ENCODE measurements around the gene LAD1. TPM values are rescaled to one million over a fixed set of nuclear protein-coding genes. Genes with fewer than 3 reads are reported as not detected.
A peak's percentile ranks its signal among the peaks of the same experiment; 100 is the strongest.

The LAD1 gene
- total RNA-seq, 1 donor from 2014 or later = 12.4 TPM

DNA sequence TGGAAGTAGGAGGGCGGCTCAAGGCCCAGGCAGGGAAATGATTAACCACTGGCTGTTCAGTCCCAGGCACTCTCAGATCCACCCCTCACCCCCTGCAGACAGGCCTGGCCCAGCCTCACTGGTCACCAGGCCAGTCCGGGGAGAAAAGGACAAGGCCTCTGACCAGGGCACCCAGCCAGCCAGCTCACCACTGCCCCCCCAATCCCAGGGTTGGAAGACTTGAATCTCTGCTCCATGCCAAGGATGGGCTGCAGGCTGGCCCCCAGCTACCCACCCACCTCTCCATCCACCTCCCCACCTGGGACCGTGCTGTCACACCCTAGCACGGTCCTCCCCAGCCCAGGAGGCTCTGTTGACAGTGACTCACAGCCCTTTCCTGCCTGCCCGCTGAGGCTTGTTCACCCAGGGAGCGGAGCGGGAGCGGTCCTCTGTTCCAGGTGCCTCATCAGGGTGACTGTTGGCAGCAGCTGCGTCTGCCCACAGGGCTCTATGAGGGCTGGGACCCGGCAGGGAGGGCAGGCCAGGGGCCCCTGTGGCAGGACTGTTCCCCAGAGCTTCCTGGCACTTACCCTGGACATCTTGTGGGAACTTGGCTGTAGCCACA is 2.2 kb downstream of the LAD1 start:
- no peak for DNase-seq (ENCODE audit: low spot score)
- intact Hi-C loops (cut with DNase I) = no loop called here

DNA sequence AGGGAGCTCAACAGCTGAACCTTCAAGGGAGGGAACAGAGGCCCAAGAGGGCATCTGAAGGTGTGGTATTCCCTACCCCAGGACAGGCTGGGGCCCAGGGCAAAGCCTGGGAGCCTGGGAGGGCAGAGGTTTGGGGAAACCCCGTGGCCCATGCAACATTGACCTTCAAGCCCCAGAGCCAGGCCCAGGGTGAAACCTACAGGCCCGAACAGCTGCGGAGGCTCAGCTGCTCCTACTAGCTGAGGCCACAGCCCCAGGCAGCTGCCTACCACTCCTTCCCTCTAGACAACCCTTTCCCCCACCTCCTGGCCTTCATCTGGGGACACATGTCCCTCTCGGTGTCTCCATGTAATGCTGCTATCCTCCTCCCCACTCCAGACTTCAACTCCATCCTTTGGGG is 3.2 kb downstream of the LAD1 start:
- intact Hi-C loops (cut with DNase I) = no loop called here
- no peak for DNase-seq (ENCODE audit: low spot score)

DNA sequence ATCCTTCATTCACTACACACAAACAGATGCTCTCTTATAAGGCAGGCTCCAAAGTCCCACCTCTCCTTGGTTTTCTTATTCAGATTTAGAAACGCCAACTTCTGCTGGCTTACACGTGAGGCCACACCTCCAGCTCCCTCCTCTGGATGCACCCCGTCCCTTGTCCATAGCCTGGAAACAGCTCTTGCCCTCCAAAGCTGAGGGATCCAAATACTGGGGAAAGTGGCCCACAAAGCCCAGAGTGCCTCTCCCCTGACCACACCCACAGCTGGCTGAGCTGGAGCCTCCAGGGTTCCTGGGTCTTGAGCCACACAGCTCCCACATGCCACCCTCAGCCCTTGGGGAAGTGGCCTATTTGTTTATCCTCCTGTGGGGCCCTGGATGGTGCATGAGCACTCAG is 4.5 kb downstream of the LAD1 start:
- DNase-seq (ENCODE audit: low spot score) = no peak
- intact Hi-C loops (cut with DNase I) = no loop called here

DNA sequence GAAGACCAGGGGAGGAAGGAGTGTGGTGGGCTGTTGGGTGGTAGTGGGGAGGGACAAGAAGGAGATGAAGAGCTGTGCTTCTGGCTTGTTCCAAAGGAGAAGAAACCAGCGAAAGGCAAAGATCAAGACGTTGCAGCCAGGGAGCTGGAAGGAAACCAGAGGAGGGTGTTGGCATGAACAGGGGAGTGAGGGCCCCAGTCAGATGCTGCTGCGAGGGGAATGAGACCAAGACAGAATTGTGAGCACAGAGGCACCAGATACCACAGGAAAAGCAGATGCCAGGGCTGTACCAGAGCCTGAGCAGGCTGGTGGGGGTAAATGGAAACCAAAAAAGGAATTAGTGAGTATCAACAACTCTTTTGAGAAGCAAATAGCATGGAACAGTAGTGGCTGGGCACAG is 6.0 kb downstream of the LAD1 start:
- DNase-seq (ENCODE audit: low spot score) = no peak
- intact Hi-C loops (cut with DNase I) = no loop called here

DNA sequence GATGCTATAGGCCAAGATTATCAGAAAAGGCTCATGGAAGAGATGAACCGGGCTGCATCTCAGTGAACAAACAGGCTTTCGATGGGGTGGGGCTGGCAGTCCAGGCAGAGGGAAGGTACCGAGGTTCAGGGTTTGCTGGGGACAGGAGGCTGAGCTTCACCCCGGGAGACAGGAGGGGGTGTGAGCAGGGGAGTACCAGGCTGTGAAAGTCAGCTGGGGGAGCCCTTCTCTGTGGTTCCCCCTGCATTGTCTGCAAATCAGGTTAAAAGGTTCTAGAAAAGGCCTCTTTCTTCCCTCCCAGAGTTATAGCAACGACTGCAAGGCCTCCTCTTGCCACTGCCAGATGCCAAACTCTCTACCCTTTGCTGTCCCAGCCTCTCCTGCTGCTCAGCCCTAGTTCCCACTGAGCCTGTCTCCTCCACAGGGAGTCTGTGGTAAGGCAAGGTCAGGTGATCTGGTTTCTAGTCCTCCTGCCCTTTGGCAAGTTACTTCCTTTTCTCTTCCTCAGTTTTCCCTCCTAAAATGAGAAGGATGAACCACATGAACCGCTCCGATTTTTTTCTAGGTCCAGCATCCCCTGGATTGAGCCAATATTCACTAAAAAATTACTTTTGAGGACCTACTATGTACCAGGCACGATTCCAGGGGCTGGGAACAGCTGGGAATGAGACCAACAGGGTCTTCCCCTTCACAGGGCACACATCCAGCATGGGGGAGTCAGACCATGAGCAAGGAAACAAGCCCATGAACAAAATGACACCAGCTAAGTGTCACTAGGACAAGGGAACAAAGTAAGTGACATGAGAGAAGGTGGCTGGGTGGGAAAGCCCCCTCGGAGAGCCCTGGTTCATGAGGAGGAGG is 7.2 kb downstream of the LAD1 start:
- DNase-seq (ENCODE audit: low spot score) = no peak
- intact Hi-C loops (cut with DNase I) = no loop called here

DNA sequence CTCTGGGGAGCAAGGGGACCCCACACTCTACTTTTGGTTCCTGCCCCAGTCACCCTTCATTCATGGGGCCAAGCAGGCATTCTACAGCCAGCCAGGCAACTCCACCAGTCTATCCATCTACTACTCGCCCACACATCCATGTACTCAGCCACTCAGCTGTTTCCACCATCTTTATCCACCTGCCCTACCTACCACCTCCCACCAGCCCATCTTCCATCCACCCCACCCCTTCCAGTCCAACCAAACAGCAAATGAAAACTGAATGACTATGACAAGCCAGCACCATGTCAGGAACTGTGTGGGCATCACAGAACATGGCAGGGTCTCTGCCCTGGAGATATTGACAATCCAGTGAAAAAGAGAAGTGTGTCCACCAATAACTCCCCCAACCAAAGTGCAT is 7.9 kb downstream of the LAD1 start:
- DNase-seq (ENCODE audit: low spot score) = no peak
- intact Hi-C loops (cut with DNase I) = no loop called here

DNA sequence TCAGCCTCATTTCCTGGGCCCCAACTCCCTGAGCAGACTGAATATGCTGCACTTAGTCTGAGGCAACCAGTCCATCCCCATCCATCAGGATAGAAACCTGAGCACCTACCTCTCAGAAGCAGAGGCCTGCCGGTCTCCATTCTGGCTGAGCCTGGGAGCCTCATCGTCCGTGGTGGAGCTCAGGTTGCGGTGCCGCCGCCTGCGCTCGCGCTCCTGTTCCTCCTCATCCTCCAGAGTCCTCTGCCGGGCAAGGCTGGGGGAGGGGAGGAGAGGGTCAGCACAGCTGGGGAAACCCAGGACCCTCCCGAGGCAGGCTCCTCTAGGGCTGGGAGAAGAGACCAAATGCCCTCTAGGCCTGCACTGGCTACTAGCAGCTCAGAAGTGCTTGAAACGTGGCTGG is 10.1 kb downstream of the LAD1 start:
- no peak for DNase-seq (ENCODE audit: low spot score)
- intact Hi-C loops (cut with DNase I) = no loop called here

DNA sequence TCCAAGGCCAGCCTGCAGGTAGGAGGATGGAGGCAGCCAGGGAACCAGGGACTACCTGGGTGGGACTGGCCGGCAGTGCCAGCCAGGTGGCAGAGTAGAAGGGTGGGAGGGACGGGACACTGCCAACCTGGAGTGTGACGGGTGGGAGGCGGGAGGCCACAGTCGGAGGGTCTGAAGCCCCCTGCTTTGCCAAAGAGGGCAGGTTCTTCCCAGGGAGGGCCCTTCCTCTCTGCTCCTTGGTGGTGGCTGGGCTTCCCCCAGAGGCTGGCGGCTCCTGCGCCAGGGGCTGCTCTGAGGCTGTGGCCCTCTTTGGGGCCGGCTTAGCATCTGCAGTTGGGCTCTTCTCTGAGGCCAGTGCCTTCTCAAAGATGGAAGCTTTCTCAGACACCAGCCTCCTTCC is 12.9 kb downstream of the LAD1 start:
- DNase-seq (ENCODE audit: low spot score) = no peak

DNA sequence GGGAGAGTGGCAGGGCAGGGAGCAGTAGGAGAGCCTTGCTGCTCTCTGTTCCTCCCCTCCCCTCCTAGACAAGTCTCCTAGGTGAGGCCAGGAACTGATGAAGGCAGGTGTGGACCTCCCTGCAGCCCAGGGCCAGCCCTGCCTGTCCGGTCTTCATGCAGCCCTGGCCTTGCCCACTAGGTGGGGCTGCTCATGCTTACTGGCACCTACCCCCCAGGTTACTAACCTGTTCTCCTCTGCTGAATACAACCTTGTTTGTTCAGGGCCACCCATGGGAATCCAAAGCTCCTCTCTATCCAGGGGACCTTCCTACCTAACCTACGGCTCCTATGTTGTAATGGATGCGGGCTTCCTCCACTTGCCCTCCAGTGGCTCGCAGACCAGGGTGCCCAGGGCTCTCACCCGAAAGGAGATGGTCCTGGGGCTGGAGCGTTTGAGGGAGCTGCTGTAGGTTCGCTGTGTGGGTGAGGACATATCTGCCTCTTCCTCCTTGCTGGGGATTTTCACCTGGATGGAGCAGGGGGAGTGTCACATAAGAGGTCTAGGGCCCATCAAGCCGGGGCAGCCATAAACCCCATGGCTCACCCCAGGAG is 13.7 kb downstream of the LAD1 start:
- DNase-seq (ENCODE audit: low spot score) = no peak
- intact Hi-C loops (cut with DNase I) = no loop called here

More for the DNA sequence above, 12.9 kb downstream of the LAD1 start:
- intact Hi-C loops (cut with DNase I) = loop anchor here (2.0 kb wide), 1 partner anchor 21 kb away; no protein-coding TSS in a partner anchor

DNA sequence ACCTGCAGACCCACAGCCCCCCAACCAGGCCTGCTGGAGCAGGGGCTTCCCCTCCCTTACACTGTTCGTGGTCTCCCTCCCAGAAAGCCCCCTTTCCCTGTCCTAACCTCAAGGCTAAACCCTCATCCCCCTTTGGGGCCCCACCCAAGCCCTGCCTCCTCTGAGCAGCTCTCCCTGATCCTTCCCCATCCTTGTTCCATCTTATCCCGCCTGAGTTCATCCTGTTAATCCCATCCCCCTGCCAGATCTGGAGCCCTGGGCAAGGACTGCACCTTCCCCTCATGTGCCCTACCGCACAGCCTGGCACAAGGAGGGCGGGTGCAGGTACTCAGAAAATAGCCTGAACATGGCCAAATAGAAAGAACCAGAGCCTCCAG is 14.7 kb downstream of the LAD1 start:
- no peak for DNase-seq (ENCODE audit: low spot score)
- intact Hi-C loops (cut with DNase I) = no loop called here

DNA sequence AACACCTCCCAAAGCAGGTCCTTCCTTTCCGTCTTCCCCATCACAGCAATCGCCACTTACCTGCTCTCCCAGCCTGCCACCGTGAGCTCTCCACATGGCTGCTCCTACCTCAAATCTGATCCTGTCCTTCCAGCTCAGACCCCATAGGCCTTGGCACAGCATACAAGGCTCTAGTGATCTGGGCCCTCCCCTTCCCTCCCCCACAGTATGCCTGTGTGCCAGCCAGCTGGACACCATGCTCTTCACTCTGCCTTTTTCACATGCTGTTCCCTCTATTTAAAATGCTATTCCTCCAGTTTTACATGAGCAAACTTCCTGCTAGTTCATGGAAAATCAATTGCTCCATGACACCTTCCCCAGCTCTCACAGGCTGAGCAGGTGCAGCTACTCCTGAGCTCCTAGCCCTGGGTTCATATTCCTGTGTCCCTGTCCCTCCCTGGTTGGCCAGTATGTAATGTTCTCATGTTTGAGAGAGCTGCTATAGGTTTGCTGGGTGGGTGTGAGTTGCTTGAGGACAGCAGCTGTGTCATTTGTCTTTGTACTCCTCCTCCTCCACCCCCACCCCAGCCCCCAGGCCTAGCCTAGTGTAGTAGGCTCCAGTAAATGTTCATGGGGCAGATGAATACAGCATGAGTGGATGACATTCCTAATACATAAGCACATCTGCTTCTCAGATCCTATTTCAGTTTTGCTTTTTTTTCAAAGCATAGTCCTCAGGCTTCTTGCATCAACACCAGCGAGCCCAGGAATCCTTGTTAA is 15.3 kb downstream of the LAD1 start:
- intact Hi-C loops (cut with DNase I) = no loop called here
- no peak for DNase-seq (ENCODE audit: low spot score)

DNA sequence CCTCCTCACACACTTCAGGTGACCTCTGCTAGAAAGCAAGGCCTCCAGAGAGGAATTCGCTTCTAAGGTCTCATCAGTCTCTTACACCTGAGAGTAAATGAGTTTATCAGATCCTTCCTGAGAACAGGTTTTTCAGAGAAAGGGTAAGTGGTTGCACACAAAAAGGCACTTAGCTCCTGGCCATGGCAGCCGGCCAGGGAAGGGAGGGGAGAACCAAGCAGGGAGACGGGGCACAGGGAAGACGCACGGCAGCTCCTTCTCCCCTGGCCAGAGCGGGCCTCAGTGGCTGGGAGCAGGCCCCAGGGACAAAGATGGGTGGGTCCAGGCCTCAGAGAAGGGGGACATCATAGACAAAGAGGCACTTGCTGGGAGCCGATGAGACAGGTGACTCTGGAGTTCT is 18.0 kb downstream of the LAD1 start:
- no peak for DNase-seq (ENCODE audit: low spot score)
- intact Hi-C loops (cut with DNase I) = no loop called here

DNA sequence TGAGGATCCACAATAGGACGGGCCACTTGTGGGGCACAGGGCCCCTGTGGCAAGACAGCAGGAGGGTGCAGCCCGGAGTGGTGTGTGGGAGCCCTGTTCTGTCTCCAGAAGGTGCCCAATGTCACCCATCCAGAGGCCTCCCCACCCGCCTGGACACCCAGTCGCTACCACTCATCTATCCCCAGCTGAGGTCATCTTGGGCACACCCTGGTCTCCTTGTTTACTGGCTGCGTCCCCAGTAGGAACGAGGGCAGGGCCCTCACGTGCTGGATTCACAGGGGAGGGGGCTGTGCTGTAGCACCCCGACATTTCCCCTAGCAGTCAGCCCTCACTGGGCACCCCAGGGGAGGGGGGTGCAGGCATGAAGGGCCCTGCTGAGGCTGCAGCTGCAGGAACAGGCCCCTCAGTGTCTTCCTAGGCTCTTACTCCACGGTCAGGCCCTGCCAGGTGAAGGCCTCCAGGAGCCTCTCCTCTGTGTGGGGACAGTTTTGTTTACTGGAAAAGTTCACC is 19.3 kb downstream of the LAD1 start:
- intact Hi-C loops (cut with DNase I) = loop anchor here (5.0 kb wide), 1 partner anchor 83 kb away; no protein-coding TSS in a partner anchor
- DNase-seq (ENCODE audit: low spot score) = no peak

DNA sequence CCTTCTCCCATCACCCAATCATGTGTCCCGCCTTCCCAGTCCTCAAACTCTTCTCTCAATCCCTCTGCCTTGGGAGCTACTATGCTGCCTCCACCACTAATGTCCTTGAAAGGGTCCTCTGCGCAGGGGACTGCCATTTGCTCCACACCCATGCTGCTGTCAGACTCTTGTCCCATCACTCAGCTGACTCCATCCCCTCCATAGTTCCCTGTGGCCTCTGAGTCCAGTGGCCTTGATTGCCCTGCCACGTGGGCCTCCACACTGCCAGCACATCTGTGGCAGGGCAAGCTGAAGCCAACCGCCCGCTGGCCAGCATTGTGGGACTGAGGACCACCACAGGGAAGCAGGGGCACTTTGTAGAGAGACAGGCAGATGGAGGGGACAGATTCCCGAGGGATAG is 20.3 kb downstream of the LAD1 start:
- intact Hi-C loops (cut with DNase I) = loop anchor here (5.0 kb wide), 1 partner anchor 83 kb away; no protein-coding TSS in a partner anchor
- DNase-seq (ENCODE audit: low spot score) = no peak

DNA sequence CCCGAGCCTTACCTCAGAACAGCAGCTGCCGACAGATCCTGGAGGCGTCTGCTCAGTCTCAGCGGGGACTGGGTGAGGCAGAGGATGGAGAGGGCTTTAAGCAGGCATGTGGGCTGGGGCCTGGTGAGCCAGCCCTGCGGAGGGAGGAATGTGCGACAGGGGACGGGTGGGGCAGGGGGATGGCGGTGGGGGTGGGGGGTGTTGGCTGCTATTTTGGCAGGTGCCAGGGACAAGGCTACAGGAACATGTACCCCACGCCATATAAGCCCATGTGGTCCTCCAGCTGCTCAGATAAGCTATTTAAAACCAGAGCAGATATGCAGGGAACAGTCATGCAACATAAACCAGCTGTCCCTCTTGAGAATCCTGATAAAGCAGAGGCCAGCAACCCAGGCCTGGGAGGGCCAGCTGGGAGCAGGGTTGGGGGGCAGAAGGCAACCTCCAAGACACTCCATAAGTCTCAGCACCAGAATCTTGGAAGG is 21.5 kb downstream of the LAD1 start, which contains the start of gene TNNT2:
TSS of gene TNNT2 (minus strand) at position 70 of the 482 bp plus-strand sequence. CDS start 4,426 bp downstream, outside the sequence.
- peak; percentile 89 for DNase-seq (ENCODE audit: low spot score)
- intact Hi-C loops (cut with DNase I) = loop anchor here (5.0 kb wide), 1 partner anchor 85 kb away; no protein-coding TSS in a partner anchor

DNA sequence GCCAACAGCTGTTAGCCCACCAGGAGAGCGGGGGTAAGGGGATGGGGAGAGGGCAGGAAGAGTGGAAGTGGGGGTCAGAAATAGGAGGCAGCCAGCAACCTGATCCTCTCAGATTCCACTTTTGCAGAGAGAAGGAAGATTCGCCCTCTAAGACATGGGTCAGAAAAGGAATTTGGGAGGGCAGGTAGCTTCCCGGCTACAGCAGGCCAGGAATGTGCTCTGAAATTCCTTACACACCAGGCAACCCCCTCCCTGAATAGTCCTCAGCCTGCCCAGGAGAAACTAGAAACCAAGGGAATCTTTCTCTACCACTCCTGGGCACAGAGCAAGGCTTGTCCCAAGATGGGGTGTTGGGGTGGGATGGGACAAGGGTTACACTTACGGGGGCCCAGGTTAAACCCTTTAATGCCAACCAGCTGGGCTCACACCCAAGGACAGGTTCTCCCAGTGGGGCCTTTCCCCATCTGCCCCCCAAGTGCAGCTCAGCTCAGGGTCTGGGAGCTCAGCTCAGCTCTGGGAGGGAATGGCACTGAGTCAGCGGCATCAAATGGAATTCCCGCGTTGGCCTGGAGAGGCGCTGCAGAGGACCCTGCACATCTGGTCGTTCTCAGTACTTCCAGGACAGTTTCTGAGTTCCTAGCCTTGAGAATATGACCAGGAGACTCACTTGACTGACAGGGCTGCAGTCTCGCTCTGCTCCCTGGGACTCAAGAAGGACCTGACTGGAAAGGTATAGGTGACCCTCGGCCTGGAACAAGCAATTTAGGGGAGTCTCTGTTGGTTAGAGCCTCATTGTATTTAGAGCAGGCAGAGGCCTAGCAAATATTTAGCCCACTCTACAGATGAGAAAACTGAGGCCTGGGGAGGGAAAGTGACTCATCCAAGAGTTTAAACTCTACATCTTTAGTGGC is 22.4 kb downstream of the LAD1 start:
- no peak for DNase-seq (ENCODE audit: low spot score)
- intact Hi-C loops (cut with DNase I) = loop anchor here (5.0 kb wide), 1 partner anchor 86 kb away; no protein-coding TSS in a partner anchor

DNA sequence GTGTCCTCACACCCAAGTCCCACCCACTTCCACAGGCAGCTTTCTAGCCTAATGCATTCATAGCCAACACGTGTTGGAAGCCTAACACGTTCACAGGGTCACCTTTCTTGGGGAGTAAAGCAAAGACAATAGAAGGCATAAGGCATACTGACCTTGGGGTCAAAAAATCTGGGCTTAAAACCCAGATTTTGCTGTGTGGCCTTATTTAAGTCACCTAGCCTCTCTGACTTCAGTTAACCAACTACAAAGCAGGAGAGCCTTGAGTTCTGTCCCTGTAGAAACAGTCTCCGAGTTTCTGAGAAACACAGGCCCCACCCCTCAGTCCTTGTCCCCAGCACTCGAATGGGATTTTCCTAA is 23.0 kb downstream of the LAD1 start:
- intact Hi-C loops (cut with DNase I) = loop anchor here (5.0 kb wide), 1 partner anchor 86 kb away; no protein-coding TSS in a partner anchor
- no peak for DNase-seq (ENCODE audit: low spot score)

DNA sequence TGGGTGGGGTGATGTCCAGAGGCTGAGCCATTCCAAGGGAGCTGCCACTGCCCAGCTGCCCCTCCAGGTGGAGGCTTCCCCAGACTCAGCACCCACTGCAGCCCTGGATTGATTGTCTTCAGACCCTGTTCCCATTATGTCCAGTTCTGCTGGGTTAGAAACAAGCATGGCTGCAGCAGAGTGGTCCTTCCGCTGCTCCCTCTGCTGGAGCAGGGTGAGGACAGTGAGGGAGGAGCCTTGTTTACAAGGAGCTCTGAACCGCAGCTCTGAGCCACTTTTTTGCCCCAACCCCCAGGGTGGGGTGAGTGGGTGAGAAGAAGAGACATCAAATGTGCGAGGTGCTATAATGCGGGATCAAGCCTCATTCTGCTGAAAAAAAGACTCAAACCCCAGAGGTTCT is 24.0 kb downstream of the LAD1 start:
- DNase-seq (ENCODE audit: low spot score) = no peak
- intact Hi-C loops (cut with DNase I) = loop anchor here (5.0 kb wide), 1 partner anchor 87 kb away; no protein-coding TSS in a partner anchor

Data from cardiac septum (tissue), 1 donor.